HT1080 (cell line): Measurements from ENCODE around the gene UBA6. TPM values are rescaled to one million over a fixed set of nuclear protein-coding genes. Genes with fewer than 3 reads are reported as not detected.
"Not testable (repeated sequence)": the region's sequence is repeated elsewhere in the genome, so short reads cannot be mapped to it uniquely, and the experiment has no call there.

Experiments used
- DNase-seq: peaks from one replicate; pipeline ENCODE4 v3.0.0-alpha.2; 2015; ENCODE audit warnings: low read depth
- polyA plus RNA-seq, 2 experiments: library from polyadenylated mRNA; depleted of rRNA; stranded (reverse); fragments of >200 nt; gene quantifications; 2 replicates each; pipeline ENCODE4 v1.2.3, GENCODE V29; 2015
- total RNA-seq: library from RNA; depleted of rRNA; stranded (reverse); fragments of >200 nt; shearing (Covaris generic); gene quantifications from 2 replicates; pipeline ENCODE4 v1.2.3, GENCODE V29; 2014; rRNA removed

Gene UBA6
- 40.0 and 60.6 TPM in 2 replicates for total RNA-seq
- polyA plus RNA-seq (2015; cell fraction: cytosol; rRNA removed) = 48.1 and 132 TPM in 2 replicates
- polyA plus RNA-seq (2015; cell fraction: nucleus; rRNA removed) = 197 and 256 TPM in 2 replicates

DNA sequence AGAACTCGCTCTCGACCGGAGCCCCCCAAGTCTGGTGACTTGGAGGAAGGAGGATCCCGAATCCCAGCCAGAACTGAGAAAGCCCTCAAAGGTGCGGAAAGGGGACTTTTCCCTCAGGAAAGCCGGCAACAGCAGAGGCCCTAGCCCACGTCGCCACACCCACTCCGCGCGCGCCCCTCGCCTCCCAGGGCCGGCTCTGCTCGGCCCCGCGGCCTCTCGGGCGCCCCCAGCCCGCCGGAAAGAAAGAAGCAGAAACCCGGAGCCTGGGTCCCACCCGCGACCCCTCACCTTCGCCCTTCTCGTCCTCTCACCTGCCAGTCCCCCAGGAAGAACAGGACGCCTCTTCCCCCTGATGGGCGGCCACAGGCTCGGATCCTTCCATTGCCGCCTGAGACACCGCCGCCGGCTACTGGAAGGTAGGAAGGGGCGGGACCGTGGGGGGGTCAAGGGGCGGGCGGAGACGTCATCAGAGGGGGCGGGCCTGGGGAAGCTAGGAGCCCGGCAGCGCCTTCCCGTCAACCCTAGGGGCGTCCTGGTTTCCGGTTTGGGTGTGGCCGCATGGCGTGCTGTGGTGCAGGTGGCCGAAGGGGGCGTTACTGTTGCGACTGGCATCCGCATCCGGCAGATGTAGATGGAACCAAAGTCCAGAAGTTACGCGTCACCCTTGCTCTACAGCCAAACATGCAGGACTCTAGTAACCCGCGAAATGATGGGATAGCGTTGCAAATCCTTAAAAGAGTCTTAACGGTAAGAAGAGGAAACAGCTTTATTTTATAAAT lies at the start of gene UBA6:
TSS of gene UBA6 (minus strand) at position 418 of the 779 bp plus-strand sequence. CDS start at position 382, 36 bp downstream.
- DNase-seq = peak; percentile 94

DNA sequence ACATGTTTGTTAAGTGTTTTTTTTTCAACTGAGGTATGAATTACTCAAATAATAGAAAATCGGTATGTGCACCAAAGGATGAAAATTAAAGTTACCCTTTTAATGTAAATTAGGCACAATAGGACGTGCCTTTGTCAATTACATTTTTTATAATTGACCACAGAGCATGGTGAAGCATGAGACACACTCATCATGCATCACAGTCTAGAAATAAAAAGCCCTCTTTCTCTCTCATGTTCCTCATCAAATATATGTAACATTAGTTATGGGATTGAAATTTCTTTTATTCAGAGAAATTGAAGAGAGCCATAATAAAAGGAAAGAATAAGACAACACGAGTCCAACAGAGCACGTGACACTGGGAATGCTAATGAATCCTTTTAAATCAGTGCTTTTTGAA lies 49.7 kb upstream of the UBA6 start:
- DNase-seq = peak; percentile 26

DNA sequence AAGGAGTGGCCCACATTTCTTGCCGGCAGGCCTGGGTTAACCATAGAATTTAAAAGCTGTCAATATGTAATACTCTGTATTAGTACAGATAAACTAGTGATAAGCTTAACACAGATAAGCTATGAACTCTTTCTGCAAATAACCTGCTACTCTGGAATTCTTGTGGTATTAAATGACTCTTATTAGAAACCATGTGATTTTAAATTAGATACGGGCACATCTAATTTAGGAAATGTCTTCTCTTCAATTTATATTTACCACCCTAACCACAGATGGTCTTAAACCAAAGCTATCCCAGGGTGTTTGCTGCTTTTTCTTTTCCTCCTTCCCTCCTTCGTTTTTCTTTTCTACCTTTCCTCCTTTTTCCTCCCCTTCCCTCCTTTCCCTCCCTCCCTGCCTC lies 48.3 kb upstream of the UBA6 start:
- DNase-seq = no peak

DNA sequence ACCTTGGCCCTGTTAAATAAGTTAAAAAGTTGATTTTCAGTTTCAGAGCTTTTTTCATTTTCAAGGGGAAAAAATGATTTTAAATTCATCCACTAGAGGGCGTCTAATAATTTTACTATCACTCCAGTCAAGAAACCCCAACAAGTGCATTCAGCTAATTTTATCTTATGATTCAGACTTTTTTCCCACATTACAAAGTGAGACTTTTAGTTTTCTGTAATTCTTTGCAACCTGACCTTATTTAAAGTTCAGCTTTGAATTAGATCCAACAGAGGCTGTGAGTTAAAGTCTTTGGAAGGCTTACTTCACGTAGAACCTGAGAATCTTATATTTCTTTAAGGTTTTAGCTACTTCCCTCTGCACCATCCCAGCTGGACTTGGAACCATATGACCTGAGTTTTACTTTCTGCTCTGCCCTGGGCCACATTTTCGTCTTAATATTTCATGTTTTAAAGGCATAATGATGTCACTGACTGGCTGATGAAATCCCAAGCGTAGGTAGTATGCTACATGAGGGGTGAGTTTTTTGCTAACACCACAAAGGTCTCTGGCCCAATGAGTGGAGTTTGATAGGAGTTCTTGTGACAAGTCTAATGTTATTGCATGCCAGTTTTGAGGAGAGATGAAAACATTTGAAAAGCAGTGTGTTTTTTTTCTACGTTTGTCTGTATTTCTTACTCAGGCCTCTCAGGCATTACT lies 46.0 kb upstream of the UBA6 start:
- DNase-seq = peak; percentile 63

DNA sequence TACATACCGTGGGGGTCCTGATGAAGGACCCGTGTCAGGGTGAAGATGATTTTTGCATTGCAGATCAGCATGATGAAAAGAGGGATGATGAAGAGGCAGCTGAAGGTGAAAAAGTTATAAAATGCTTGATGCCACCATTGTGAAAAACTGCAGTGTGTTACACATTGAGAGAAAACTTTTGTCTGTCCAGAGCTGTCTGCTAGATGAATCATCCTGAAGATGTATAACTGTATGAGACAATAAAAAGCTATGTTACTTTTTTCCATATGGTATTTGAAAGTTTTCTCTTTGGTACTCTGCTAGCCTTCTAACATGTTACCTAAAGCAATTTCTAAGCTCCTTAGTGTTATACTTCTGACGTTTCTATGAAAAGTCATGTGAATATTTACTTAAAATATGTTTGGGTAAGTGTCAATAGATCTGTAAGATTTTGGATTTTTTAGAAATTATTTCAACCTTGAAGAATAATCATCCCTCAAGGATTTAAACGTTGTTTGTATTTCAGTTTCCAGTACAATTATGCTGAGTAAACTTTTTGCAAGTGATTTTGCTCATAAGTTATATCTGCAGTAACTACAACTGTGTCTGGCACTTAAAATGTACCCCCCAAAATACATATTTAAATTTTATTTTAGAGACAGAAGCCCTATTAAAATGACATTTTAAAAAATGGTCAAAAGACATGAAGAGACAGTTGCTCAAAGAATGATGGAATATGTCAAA lies 43.8 kb upstream of the UBA6 start:
- DNase-seq = peak; percentile 23

DNA sequence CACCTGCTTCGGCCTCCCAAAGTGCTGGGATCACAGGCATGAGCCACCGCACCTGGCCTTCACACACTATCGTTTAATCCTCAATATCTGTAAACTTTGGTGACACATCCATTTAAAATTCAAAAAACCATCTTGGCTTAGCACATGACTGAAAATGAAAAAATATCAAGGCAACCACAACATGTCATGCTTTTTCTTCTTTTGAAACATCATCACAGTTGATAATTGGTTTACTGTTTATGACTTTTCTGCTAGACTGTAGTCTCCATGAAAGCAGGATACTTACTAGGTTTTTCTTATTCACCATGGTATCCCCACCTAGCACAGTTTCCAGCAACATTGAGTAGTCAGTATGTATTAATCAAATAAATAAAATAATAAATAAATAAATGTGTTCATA lies 42.2 kb upstream of the UBA6 start:
- no peak for DNase-seq

DNA sequence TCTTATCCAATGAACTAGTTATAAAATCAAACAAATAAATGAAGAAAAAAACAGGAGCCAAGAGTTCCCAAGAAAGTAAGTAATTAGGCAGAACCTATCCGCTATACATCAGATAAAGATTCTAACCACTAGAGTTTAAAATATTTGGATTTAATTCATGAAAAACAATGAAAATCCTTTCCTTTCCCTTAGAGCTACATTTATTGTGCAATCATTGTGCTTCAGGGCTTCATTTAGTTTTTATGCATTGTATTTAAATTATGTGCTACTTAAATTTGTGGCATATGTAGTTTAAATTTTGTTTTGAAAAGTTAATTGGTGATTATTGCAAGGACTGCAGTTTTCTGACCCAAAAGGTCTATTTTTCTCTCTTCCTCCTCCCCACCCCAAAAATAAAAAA lies 35.3 kb upstream of the UBA6 start:
- no peak for DNase-seq

DNA sequence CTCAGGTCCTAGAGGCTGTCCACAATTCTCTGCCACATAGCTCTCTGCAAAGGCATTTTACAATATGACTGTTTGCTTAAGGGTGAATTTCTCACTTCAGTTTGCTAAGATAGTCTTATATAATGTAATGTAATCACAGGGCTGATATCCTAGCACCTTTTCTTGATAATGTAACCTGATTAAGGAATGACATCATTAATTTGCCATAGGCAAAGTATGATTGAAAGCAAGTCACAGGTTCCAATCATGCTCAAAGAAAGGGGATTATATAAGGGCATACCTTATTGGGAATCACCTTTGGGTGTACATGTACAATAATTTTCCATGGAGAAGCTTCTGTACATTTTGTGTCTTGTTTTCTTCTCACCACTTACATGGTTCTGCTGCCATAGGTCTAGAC lies 34.4 kb upstream of the UBA6 start:
- no peak for DNase-seq

DNA sequence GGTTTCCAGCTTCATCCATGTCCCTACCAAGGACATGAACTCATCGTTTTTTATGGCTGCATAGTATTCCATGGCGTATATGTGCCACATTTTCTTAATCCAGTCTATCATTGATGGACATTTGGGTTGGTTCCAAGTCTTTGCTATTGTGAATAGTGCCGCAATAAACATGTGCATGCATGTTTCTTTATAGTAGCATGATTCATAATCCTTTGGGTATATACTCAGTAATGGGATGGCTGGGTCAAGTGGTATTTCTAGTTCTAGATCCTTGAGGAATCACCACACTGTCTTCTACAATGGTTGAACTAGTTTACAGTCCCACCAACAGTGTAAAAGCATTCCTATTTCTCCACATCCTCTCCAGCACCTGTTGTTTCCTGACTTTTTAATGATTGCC lies 29.6 kb upstream of the UBA6 start:
- DNase-seq = not testable (repeated sequence)

DNA sequence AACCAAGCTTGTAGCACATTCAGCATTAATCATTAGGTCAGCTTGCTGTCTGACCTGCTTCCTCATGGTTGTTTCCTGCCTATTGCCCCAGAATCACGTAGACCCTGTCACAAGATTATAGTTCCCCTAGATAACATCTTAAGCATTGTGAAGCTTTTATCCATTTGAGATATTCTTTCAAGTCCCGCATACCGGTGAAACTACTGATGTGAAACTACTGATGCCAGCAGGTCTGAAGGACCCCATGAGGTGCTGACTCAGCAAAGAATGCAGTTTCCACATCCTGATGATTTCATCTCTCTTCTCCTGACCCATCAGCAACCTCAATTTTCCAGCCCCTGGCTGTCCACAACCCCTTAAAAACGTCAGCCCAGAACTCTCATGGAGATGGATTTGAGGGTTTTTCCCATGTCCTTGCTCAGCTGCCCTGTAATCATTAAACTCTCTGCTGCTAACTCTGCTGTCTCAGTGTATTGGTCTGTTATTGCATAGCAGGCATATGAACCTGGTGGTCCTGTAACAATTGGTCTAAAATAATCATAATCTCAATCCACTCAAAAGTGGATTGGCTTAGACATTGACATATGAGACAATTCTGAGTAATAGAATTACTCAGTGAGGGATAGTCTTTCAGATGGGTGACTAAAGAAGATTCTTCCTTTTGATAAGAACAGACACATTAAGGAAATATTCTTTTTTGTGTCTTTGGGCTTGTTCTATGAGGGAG lies 26.3 kb upstream of the UBA6 start:
- peak; percentile 85 for DNase-seq

DNA sequence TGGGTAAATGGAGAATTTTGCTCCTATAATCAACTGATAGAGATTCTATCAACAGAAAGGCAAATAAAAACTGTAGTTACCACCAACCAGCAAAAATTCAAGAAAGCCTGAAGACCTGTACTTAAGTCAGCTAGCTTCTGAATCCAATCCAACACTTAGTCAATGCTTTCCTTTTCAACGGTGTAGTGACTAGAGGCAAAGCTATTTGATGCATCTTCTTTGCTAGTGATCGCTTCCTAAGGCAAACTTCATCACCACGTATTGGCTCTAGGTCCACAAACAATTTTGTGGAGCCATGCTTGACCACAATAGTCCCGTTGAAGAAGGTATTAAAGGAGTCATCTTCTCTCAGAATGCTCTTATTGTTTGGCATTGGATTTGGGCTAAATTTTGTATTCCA lies 25.0 kb upstream of the UBA6 start:
- DNase-seq = peak; percentile 23

DNA sequence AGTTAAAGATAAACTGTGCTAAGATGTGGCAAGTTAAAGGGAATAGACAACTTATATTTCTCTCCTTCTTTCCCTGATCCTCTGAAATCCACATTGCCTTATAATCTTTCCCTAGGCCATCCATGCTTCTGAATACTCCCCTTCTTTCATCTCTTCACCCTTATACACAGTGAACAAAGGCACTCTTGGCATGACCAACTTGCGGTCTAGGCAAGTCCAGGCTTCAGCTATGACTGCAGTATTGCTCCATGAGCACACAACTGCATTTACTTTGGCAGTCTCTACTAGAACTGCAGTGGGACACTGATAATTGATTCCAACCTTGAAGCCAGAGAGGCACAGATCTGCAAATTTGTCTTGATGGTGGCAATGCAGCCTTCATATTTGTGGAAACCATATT lies 24.2 kb upstream of the UBA6 start:
- no peak for DNase-seq

DNA sequence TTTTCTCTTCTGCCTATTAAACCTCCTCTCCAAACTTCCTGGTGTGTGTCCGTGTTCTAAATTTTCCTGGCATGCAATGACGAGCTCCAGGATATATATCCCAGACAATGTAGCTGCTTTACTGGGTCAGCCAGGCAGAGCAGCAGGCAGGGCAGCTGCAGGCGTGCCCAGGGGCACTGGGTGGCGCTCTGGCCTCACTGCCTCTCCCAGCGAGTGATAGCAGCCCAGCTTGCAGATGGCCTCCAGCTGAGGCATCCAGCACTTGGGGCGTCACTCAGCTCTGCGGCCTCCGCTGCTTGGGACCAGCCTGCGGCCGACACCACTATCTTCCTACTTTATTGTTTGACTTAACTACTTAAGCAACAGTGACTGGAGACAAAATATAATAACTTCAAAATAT lies 23.0 kb upstream of the UBA6 start:
- no peak for DNase-seq

DNA sequence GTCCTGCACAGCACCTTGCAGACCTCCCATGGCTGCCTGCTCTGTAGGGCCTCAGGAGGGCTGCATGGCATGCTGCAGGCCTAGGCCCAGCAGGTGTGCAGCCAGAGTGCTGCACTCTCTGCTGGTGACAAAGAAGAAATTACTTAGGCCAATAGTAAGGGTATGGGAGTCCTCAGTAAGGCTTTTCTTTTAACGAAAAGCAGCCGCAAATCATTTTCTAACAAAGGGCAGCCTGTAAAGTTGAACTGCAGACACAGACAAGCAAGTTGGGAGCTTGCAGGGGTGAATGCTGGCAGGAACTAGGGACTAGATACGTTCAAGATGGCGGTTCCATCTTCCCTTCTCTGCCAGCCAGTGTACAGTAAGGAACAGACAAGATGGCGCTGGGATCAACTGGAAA lies 22.4 kb upstream of the UBA6 start:
- no peak for DNase-seq

DNA sequence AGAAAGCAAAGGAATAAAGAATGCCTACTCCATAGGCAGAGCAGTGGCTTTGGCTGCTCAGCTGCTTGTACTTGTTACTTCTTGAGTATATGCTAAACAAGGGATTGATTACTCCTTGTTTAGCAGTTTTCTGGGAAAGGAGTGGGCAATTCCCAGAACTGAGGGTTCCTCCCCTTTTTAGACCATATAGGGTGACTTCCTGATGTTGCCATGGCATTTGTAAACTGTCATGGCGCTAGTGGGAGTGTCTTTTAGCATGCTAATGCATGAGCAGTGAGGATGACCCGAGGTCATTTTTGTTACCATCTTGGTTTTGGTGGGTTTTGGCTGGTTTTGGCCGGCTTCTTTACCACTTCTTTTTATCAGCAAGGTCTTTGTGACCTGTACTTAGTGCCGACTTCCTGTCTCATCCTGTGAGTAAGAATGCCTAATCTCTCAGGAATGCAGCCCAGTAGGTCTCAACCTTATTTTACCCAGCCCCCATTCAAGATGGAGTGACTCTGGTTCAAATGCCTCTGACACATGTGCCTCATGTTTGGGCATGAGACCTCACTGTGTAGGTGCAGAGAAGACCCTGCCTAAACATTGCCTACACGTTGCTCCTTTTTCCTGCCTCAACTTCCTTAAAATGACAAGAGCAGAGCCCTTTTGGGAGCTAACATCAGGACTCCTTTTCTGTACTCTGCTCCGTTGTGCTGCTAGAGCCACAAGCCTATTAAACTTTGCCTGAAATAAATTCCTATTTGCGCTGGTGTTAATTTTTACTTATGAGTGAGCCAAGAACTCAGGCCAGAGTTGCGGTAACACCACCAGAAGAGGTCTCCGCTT lies 21.0 kb upstream of the UBA6 start:
- DNase-seq = peak; percentile 92

DNA sequence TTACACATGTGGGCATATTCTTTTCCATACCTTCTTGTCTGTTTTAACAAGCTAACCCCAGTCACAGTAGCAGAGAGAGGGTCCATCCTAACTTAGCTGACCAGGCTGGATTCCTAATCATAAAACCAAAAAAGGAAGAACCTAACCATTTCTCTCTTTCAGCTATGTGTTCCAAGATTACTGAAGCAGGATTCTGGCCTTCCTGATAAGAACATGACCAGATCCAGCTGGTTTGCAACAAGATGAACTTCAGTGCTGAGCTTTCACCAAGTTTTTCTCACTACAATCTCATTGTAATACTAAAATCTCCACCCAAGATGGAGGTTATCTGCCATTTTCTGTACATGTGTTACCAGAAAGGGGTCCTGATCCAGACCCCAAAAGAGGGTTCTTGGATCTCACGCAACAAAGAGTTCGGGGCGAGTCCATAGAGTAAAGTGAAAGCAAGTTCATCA lies 20.4 kb upstream of the UBA6 start:
- DNase-seq = no peak

DNA sequence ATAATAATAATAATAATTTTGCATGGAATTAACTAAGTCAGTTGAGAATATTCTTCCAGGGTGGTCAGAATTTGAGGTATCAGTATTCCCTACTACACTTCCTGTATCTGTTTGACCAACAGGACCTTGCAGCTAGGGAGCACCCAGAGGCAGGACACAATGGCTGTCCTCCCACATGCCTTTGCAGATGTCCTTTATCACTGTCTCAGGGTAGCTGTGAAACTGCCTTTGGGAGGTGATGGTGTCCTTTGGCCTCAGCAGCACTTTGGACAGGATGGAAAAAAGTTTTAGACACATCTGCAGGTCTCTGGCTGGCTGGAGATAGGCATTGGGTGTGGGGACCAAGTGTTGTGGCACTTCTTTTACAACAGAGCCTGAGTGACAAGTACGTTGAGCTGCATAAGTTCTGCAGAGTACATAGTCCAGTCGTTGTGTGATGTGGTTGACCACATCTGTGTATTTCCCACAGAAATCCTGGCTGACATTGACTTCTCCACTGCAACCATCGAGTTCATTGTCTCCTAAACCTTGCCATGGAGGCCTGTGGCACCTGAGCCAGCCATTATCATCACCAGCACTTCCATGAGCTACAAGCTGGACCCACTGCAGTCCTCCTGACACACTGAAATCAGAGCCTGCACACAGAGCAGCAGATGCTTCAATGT lies 19.1 kb upstream of the UBA6 start:
- DNase-seq = no peak

DNA sequence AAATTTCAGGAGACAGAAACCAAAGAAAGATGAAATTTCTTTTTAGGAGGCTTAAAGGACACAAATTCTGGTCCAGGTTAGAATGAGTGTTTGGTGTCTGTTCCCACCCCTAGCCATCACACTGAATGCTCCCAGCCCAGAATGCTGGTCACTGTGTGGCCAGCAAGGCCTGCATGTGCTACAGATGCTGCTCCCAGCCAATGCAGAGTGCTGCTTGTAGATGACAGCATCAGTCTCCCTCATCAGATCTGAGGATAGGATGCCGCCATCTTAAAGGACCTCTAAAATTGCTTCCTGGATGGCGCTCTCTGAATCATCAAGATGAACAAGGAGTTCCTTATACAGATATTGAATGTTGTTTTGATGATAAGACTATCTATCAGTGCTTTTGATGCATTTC lies 17.9 kb upstream of the UBA6 start:
- no peak for DNase-seq

DNA sequence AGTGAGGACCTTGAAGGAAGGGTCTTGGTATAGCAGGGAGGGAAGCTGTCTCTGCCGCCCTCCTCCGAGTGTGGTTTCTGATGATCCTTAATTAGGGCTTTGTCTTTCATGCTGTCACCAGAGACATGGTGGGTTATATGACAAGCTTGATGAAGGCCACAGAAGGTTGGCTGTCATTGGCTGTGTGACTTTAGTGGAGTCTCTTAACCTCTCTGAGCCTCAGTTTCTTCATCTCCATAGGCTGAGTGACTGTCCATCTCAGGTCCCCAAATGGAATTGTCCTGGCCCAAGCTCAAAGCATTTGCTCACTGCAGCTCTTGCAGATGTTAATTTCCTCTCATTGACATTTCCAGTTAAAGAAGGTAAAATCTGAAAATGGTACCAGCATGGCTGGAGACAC lies 16.6 kb upstream of the UBA6 start:
- DNase-seq = no peak

DNA sequence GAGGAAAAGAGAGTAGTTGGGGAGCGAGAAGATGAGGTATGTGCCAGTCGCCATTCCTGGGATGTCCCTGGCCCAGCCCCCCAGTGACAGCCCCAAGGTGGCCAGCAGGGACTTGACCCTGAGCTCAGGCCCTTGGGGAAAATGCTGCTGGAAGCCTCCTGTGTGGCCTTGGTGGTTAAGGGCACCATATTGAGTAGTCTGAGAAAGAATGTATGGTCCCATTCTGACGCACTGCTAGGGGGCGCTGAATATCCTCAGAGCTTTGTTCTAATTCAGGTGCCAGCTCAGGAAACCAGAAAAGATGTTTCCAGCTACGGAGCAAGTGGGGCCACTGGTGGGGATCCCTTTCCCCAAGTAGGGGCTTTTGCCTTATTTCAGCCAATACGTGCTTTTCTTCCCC lies 14.0 kb upstream of the UBA6 start:
- DNase-seq = no peak
